Fibroblast of the aortic adventitia (primary cell): Measurements from ENCODE around the gene DCAF8. TPM values are rescaled to one million over a fixed set of nuclear protein-coding genes. Genes with fewer than 3 reads are reported as not detected.
"Not testable (repeated sequence)": the region's sequence is repeated elsewhere in the genome, so short reads cannot be mapped to it uniquely, and the experiment has no call there.

ENCODE experiments used
- DNase-seq: peaks from one replicate; pipeline ENCODE4 v3.0.0-alpha.2; 2010; ENCODE audit warnings: low read depth
- H3K4me3 ChIP-seq: 2 replicates; pipeline ENCODE4 v1.5.1; 2011; ENCODE audit warnings: low read depth, mild to moderate bottlenecking, control low read depth, low read length, moderate library complexity
- CTCF ChIP-seq: IDR thresholded peaks from 2 replicates; pipeline ENCODE4 v1.5.1; 2011; ENCODE audit warnings: mild to moderate bottlenecking, low read length, control low read depth, inconsistent platforms; ENCODE audit not compliant: insufficient read depth
- total RNA-seq: library from RNA; depleted of rRNA; stranded (reverse); fragments of >200 nt; gene quantifications from 2 replicates; pipeline ENCODE4 v1.2.3, GENCODE V29; 2012; ENCODE audit warnings: low replicate concordance

The DCAF8 gene
- total RNA-seq, 1 donor: 76.6 TPM

DNA sequence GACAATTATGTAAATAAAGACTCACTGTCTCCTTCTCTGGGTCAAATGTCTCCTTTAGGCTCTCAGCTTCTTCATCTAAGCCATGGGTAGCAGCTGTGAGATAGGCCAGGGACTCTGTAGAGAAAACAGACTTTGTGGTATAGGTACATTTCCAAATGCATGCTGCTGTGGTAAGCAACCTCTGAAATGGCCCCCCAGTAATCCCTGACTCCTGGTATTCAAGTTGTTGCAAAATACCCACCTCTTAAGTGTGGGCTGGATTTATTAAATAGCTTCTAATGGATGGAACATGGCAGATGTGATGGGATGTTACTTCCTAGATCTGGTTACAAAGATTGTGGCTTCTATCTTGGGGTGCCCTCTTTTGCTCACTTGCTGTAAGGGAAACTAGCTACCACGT is 33.7 kb upstream of the DCAF8 start:
- no peak for DNase-seq
- TF ChIP-seq CTCF: no peak
- H3K4me3 ChIP-seq: no peak overlapping the region

DNA sequence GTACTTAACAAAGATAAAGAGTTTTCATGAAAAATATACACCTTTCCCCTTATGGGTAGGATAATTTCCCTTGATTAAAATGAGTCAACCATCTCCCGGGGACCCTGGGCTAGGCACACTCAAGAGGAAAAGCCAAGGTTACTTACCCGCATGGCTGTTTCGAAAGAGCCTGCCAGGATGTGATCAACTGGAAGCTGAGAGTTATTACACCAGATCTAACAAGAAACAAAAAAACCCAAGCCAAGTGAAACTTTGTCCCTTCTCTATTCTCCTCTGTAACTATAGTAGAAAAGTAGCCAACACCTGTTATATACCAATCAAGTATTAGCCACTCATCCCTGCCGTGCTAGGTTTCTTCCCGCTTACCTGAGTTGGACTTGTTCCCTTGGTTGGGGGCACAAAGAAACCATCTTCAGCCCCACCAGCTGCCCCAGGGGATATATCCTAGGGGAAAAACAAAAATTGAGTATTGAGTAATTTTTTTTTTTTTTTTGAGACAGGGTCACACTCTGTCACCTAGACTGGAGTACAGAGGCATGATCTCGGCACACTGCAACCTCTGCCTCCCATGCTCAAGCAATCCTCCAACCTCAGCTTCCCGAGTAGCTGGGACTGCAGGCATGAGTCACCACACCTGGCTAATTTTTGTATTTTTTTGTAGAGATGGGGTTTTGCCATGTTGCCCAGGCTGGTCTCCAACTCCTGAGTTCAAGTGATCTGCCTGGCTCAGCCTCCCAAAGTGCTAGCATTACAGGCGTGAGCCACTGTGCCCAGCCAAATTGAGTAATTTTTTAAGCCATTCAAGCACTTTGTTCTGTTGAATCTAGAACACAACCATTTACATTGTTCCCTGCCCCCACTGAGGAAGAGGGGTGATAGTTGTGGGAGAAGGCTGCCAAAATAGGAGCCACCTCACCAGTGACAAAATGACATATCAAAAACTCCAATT is 30.9 kb upstream of the DCAF8 start:
- H3K4me3 ChIP-seq: no peak overlapping the region
- TF ChIP-seq CTCF: no peak
- DNase-seq: no peak

DNA sequence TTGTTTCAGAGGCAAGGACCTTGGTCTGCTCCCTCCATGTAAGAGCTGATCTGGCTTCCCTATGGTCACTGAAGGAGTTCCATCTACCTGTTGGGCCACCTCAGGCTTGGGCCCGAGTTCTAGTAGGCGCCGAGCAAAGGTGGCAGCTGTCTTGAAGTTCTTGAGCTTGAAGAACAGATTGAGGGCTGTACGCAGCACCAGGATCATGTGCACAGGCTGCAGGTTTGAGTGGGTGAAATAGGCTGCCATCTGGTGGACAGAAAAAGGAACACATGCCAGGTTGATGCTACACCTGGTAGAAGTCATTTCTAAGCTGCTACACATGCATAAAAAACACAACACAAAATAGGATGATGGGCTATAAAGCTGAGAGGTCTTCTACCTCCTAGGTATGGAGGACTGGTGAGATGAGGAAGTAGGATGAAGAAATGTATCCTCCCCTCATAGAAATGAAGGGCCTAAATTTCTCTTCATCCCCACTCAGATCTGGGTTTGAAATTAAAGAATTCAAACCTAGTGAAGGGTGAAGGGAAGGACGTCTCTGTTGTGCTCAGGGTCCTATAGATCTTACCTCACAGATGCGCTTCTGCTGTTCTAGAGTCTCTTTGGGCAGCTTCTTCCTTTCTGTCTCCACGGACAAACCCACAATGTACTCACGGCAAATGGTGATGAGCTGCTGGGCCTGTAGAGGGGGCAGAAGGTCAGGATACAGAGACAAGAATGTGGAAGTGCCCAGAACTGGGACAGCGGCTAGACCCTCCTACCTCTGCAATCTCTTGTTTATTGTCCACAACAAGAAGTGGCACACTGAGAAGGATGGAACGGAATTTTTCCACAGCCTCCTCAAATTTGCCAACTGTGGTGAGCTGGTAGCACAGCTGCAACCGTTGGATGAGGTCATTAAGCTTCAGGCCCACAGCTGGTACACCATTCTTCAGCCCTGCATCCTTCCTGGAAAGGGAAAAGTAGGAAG is 29.2 kb upstream of the DCAF8 start:
- TF ChIP-seq CTCF: peak; percentile 82
- no peak overlapping the region for H3K4me3 ChIP-seq
- DNase-seq: peak; percentile 74

- not testable (repeated sequence) for DNase-seq, H3K4me3 ChIP-seq
Measured at GRCh38 chr1:160287769-160288168, 25.4 kb upstream of the DCAF8 start.

GRCh38 chr1:160285506-160285905 is 23.2 kb upstream of the DCAF8 start:
- no peak for TF ChIP-seq CTCF
- no peak overlapping the region for H3K4me3 ChIP-seq
- DNase-seq: no peak

DNA sequence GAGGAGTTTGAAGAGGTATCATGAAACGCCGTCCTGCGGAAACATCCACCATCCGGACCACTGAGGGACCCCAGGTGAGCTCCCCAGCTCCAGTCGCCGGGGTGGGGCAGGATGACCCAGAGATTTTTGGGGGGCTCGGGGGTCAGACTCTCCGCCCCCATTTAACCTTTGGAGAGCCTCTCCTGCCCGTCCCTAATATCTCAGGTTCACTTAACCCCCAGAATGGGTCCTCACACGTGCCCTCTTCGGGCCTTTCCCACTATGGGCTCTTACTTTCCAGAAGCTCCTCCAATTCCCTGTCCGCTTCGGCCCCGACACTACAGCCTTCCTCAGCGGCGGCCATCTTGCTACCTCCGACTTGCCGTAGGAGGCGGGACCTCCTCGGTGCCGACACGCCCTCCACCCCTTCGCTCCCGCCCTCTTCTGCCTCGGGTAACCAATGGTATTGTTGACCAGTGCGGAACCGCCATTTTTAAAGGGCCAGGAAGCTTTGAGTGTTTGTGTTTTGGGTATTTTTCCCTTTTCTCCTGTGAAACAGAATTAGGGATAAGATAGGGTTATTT is 22.5 kb upstream of the DCAF8 start, which contains the start of gene PEX19:
Gene PEX19, minus strand, starts transcription at position 352 of the 563 bp plus-strand sequence. Its CDS starts 9 bp downstream, at position 343.
- H3K4me3 ChIP-seq: peak within 1 kb of the TSS; percentile 90
- peak; percentile 93 for DNase-seq
- TF ChIP-seq CTCF: no peak
